ENCODE results near the gene CCL23. TPM values are rescaled to one million over a fixed set of nuclear protein-coding genes. Genes with fewer than 3 reads are reported as not detected.

Gene CCL23
- total RNA-seq, 4 donors from 2014 or later = 2.7 to 3.8 TPM; not detected in 2

DNA sequence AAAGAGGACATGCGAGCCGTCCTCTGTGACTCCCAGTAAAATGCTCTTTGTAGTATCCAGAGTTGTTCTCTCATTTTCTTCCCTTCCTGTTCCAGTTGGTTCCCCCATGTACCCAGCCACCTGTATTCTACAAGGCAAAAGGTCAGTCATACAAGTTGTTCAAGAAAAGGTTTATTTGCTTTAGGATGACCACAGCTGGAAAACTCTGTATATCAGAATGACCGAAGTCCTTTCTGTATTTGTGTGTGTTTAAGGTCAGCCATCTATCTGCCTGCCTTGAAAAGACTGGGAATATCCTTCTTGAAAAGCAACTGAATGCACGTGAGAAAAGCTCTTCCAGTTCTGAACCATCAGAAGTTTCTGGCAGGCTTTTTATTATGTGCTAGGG, 44.8 kb downstream of the CCL23 start:
- intact Hi-C loops (cut with DNase I) = loop anchor here (5.0 kb wide), 2 partner anchors 99 to 174 kb away; no protein-coding TSS in a partner anchor

DNA sequence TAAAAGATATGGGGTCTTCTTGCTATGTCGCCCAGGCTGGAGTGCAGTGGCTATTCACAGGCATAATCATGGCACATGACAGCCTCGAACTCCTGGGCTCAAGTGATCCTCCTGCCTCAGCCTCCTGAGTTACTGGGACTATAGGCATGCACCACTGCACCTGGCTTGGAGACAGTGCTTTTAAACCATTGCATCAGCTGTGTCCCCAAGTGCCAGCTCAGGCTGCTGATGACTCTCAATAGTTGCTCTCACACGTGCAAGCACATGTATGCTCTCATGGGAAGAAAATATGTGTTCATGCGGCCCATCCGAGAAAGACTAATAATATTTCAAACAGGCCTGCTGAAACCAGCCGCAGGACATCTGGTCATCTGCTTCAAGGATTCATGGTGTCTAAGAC, 45.2 kb downstream of the CCL23 start:
- Histone ChIP-seq H3K9me3 (no peaks in the 10 kb centered on the region), H3K4me1 (no peaks in the 10 kb centered on the region), H3K4me3 (replicated peaks in 1 of 3) (no peak overlapping the region), H3K27ac (no peak overlapping the region), H3K36me3 (no peaks in the 10 kb centered on the region), H3K27me3 (no peaks in the 10 kb centered on the region)
- TF ChIP-seq, protein P1, sequence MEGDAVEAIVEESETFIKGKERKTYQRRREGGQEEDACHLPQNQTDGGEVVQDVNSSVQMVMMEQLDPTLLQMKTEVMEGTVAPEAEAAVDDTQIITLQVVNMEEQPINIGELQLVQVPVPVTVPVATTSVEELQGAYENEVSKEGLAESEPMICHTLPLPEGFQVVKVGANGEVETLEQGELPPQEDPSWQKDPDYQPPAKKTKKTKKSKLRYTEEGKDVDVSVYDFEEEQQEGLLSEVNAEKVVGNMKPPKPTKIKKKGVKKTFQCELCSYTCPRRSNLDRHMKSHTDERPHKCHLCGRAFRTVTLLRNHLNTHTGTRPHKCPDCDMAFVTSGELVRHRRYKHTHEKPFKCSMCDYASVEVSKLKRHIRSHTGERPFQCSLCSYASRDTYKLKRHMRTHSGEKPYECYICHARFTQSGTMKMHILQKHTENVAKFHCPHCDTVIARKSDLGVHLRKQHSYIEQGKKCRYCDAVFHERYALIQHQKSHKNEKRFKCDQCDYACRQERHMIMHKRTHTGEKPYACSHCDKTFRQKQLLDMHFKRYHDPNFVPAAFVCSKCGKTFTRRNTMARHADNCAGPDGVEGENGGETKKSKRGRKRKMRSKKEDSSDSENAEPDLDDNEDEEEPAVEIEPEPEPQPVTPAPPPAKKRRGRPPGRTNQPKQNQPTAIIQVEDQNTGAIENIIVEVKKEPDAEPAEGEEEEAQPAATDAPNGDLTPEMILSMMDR (IDR thresholded peaks at IDR 0.05) = no peak
- TF ChIP-seq POLR2A (IDR thresholded peaks at IDR 0.05) = no peak
- WGBS, 2 donors = 84 to 97% methylated on average over 6 of the region's 6 CpGs
- no peak for DNase-seq
- intact Hi-C loops (cut with DNase I) = loop anchor here (5.0 kb wide), 2 partner anchors 100 to 175 kb away; no protein-coding TSS in a partner anchor

More for the DNA sequence above, 44.8 kb downstream of the CCL23 start:
- H3K9me3 ChIP-seq = no peaks in the 10 kb centered on the region
- no peaks in the 10 kb centered on the region for H3K36me3 ChIP-seq
- no peaks in the 10 kb centered on the region for H3K4me1 ChIP-seq
- H3K27ac ChIP-seq = no peak overlapping the region
- no peaks in the 10 kb centered on the region for H3K27me3 ChIP-seq
- 84 to 88% methylated on average over 4 of the region's 4 CpGs for WGBS, 2 donors
- no peak for DNase-seq
- no peak for TF ChIP-seq POLR2A (IDR thresholded peaks at IDR 0.05)
- TF ChIP-seq, protein P1 (IDR thresholded peaks at IDR 0.05) = no peak
- H3K4me3 ChIP-seq (replicated peaks in 1 of 3) = no peak overlapping the region

DNA sequence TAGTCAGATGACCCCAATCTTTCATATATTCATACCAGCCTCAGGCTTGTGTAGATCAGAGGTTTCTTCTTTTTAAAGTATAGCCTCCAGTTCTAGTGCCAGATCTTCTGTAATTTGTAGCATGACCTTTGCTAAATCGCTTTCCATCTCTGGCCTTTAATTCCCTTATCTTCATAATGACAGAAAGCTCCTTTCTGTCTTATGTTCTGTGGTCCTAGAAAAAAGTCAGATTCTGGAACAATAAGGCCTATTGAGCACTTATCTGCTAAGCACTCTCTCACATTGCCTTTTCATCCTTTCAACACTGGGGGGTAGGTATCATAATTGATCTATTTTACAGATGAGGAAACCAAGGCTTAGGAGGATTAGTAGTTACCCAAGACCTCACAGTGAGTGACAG, 45.7 kb downstream of the CCL23 start:
- WGBS, 2 donors = 94 to 95% methylated on average over 1 of the region's 1 CpG
- Histone ChIP-seq H3K4me1 (no peaks in the 10 kb centered on the region), H3K9me3 (no peaks in the 10 kb centered on the region), H3K27me3 (no peaks in the 10 kb centered on the region), H3K36me3 (no peaks in the 10 kb centered on the region), H3K27ac (no peak overlapping the region), H3K4me3 (replicated peaks in 1 of 3) (no peak overlapping the region)
- TF ChIP-seq, protein P1 (IDR thresholded peaks at IDR 0.05) = no peak
- TF ChIP-seq POLR2A (IDR thresholded peaks at IDR 0.05) = no peak
- DNase-seq = no peak
- intact Hi-C loops (cut with DNase I) = loop anchor here (5.0 kb wide), 2 partner anchors 100 to 175 kb away; no protein-coding TSS in a partner anchor

DNA sequence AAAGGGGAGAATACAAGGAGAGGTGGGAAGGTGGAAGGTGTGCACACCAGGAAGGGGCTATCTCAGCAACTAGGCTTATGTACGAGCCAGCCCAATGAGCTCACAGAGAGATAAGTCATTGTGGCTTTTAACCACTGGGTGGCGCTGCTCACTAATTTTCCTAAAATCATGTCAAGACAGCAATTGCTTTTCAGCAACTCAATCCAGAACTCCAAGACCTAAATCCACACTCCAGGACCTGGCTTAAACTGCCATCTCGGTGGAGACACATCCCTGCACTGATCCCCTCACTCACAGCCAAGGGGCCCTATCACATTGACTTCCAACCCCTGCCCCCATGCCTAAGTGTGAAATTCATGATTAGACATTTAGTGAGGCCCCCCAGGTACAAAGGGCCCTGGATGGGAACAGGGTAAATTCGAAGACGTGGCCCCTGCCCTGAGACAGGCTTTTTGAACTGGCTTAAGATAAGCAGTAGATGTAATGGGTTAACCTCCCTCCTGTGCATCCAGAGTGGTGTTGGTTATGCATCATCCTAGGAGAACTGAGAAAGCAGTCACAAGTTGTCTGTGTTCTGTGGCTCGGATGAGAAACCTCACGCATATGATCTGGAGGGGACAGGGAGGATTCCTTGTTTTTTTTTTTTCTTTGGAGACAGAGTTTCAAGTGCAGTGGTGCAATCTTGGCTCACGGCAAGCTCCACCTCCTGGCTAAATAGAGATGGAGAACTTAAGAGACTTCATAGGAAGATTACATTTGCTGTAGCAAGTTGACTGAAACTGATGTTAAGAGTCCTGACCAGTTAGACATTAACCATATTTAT, 48.0 kb downstream of the CCL23 start:
- DNase-seq = peak; percentile 73 to 81
- intact Hi-C loops (cut with DNase I) = loop anchor here (5.0 kb wide), 2 partner anchors 103 to 178 kb away; no protein-coding TSS in a partner anchor
- H3K27me3 ChIP-seq = no peaks in the 10 kb centered on the region
- WGBS, 2 donors = 40 to 47% methylated on average over 8 of the region's 8 CpGs
- no peaks in the 10 kb centered on the region for H3K4me1 ChIP-seq
- no peaks in the 10 kb centered on the region for H3K36me3 ChIP-seq
- H3K9me3 ChIP-seq = no peaks in the 10 kb centered on the region
- TF ChIP-seq POLR2A (IDR thresholded peaks at IDR 0.05) = no peak
- TF ChIP-seq, protein P1 (IDR thresholded peaks at IDR 0.05) = peak; percentile 71 to 82 (median 78)
- no peak overlapping the region for H3K4me3 ChIP-seq (replicated peaks in 1 of 3)
- H3K27ac ChIP-seq = no peak overlapping the region

DNA sequence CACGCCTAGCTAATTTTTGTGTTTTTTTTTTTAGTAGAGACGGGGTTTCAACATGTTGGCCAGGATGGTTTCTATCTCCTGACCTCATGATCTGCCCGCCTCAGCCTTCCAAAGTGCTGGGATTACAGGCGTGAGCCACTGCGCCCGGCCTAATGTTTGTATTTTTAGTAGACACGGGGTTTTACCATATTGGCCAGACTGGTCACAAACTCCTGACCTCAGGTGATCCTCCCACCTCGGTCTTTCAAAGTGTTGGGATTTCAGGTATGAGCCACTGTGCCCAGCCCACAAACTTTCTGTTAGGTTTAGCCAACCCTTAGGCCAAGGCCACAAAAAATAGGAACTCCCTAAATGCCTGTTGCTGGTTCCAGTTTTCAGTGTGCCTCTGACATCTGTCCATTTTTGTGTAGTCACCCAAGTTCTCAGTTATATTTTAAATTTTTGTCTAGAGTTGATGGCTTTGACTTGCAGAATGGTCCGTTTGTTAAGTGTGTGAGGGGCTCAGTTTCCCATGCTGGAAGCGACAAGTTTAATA, 49.2 kb downstream of the CCL23 start:
- H3K27ac ChIP-seq = no peak overlapping the region
- no peaks in the 10 kb centered on the region for H3K9me3 ChIP-seq
- H3K4me3 ChIP-seq (replicated peaks in 1 of 3) = no peak overlapping the region
- H3K36me3 ChIP-seq = no peaks in the 10 kb centered on the region
- 81 to 89% methylated on average over 10 of the region's 10 CpGs for WGBS, 2 donors
- no peak for TF ChIP-seq POLR2A (IDR thresholded peaks at IDR 0.05)
- TF ChIP-seq, protein P1 (IDR thresholded peaks at IDR 0.05) = no peak
- H3K4me1 ChIP-seq = no peaks in the 10 kb centered on the region
- H3K27me3 ChIP-seq = no peaks in the 10 kb centered on the region
- intact Hi-C loops (cut with DNase I) = no loop called here
- DNase-seq = no peak

Data from thyroid gland (tissue), 4 donors.